MM.1S (cell line): ENCODE results near the gene CNOT2.

Experiments used
- DNase-seq: peaks from one replicate; pipeline ENCODE4 v3.0.0-alpha.2; 2015
- H2AFZ ChIP-seq: fragments of 300-600 bp; sonication (generic); 2 replicates; pipeline ENCODE4 v1.6.0; 2016; ENCODE audit warnings: antibody characterized with exemption, low read length
- H3F3A ChIP-seq: fragments of 300-600 bp; sonication (generic); 2 replicates; pipeline ENCODE4 v1.6.1; 2016; ENCODE audit warnings: mild to moderate bottlenecking, antibody characterized with exemption, low read length, moderate library complexity, mixed read lengths; ENCODE audit not compliant: insufficient read depth
- H3K27ac ChIP-seq: fragments of 300-600 bp; sonication (generic); 2 replicates; pipeline ENCODE4 v1.5.1; 2016; ENCODE audit warnings: mild to moderate bottlenecking, low read length
- H3K27me3 ChIP-seq: fragments of 300-600 bp; sonication (generic); replicated peaks from 2 replicates; pipeline ENCODE4 v1.6.0; 2016; ENCODE audit warnings: low read length; ENCODE audit not compliant: insufficient read depth
- H3K36me3 ChIP-seq: fragments of 300-600 bp; sonication (generic); replicated peaks from 2 replicates; pipeline ENCODE4 v1.6.1; 2016; ENCODE audit warnings: mild to moderate bottlenecking, low read length, mixed read lengths; ENCODE audit not compliant: insufficient read depth
- H3K4me1 ChIP-seq: fragments of 300-600 bp; sonication (generic); 2 replicates; pipeline ENCODE4 v1.6.1; 2016; ENCODE audit warnings: low read length, mixed read lengths
- H3K4me2 ChIP-seq: fragments of 300-600 bp; sonication (generic); 2 replicates; pipeline ENCODE4 v1.6.0; 2016; ENCODE audit warnings: low read depth, low read length
- H3K4me3 ChIP-seq: fragments of 300-600 bp; sonication (generic); 2 replicates; pipeline ENCODE4 v1.5.1; 2016; ENCODE audit warnings: low read length, mixed read lengths
- H3K79me2 ChIP-seq: fragments of 300-600 bp; sonication (generic); 2 replicates; pipeline ENCODE4 v1.6.1; 2016; ENCODE audit warnings: mixed run types, low read length, mixed read lengths
- H3K9ac ChIP-seq: fragments of 300-600 bp; sonication (generic); 2 replicates; pipeline ENCODE4 v1.6.1; 2016; ENCODE audit warnings: low read length, mixed read lengths
- H3K9me2 ChIP-seq: fragments of 300-600 bp; sonication (generic); replicated peaks from 2 replicates; pipeline ENCODE4 v1.6.1; 2016; ENCODE audit warnings: mild to moderate bottlenecking, low read length, mixed read lengths; ENCODE audit not compliant: insufficient read depth
- H3K9me3 ChIP-seq: fragments of 300-600 bp; sonication (generic); replicated peaks from 2 replicates; pipeline ENCODE4 v1.6.1; 2016; ENCODE audit warnings: mild to moderate bottlenecking, low read length, mixed read lengths; ENCODE audit not compliant: insufficient read depth
- H4K20me1 ChIP-seq: fragments of 300-600 bp; sonication (generic); 2 replicates; pipeline ENCODE4 v1.6.1; 2016; ENCODE audit warnings: mild to moderate bottlenecking, low read length, moderate library complexity, mixed read lengths; ENCODE audit not compliant: insufficient read depth
- CTCF ChIP-seq: fragments of 300-600 bp; sonication (generic); IDR thresholded peaks from 2 replicates; pipeline ENCODE4 v1.5.1; 2016; ENCODE audit warnings: antibody characterized with exemption, low read length, mixed read lengths
- EZH2 ChIP-seq: fragments of 300-600 bp; sonication (generic); optimal IDR thresholded peaks from 2 replicates; pipeline ENCODE3; 2017; ENCODE audit warnings: low read depth, mild to moderate bottlenecking, antibody characterized with exemption, low read length, mixed read lengths
- EZH2phosphoT487 ChIP-seq: fragments of 300-600 bp; sonication (generic); IDR thresholded peaks from 2 replicates; pipeline ENCODE4 v1.6.1; 2018; ENCODE audit warnings: antibody characterized with exemption, low read length

CNOT2 gene

GRCh38 chr12:70252832-70253231 lies 9.6 kb downstream of the CNOT2 start:
- no peaks in the 10 kb centered on the region for H3K27me3 ChIP-seq
- peaks cover 95% of the 10 kb centered on the region for H3K79me2 ChIP-seq
- no peak for TF ChIP-seq CTCF
- TF ChIP-seq EZH2phosphoT487 = no peak
- no peak for TF ChIP-seq EZH2
- H3K27ac ChIP-seq = no peak overlapping the region
- H3K4me3 ChIP-seq = no peak overlapping the region
- no peak overlapping the region for H3K4me2 ChIP-seq
- H3K9me3 ChIP-seq = no peaks in the 10 kb centered on the region
- H4K20me1 ChIP-seq = peaks cover 25% of the 10 kb centered on the region
- no peaks in the 10 kb centered on the region for H3K9me2 ChIP-seq
- no peaks in the 10 kb centered on the region for H3K4me1 ChIP-seq
- DNase-seq = no peak
- H3F3A ChIP-seq = no peaks in the 10 kb centered on the region
- no peak overlapping the region for H2AFZ ChIP-seq
- no peaks in the 10 kb centered on the region; the same call in 1 of the 2 replicates for H3K36me3 ChIP-seq
- no peak overlapping the region for H3K9ac ChIP-seq

GRCh38 chr12:70254225-70254624 lies 11.0 kb downstream of the CNOT2 start:
- no peak overlapping the region for H3K9ac ChIP-seq
- peaks cover 14% of the 10 kb centered on the region; the same call in 1 of the 2 replicates for H4K20me1 ChIP-seq
- H3K9me3 ChIP-seq = no peaks in the 10 kb centered on the region
- H3K4me3 ChIP-seq = no peak overlapping the region
- no peaks in the 10 kb centered on the region for H3F3A ChIP-seq
- no peaks in the 10 kb centered on the region for H3K27me3 ChIP-seq
- no peak for TF ChIP-seq EZH2phosphoT487
- no peak for TF ChIP-seq CTCF
- no peak for TF ChIP-seq EZH2
- H3K4me2 ChIP-seq = no peak overlapping the region
- H3K27ac ChIP-seq = no peak overlapping the region
- peaks cover 96% of the 10 kb centered on the region for H3K79me2 ChIP-seq
- H3K36me3 ChIP-seq = no peaks in the 10 kb centered on the region; the same call in 1 of the 2 replicates
- H2AFZ ChIP-seq = no peak overlapping the region
- no peak for DNase-seq
- H3K9me2 ChIP-seq = no peaks in the 10 kb centered on the region
- no peaks in the 10 kb centered on the region for H3K4me1 ChIP-seq

- no peak for TF ChIP-seq EZH2phosphoT487
- no peak for TF ChIP-seq CTCF
- no peak for TF ChIP-seq EZH2
- H3K27ac ChIP-seq = no peak overlapping the region
- H3K4me1 ChIP-seq = peaks cover 4% of the 10 kb centered on the region; the same call in 1 of the 2 replicates
- peaks cover 16% of the 10 kb centered on the region; the same call in 1 of the 2 replicates for H4K20me1 ChIP-seq
- H3F3A ChIP-seq = no peaks in the 10 kb centered on the region
- peaks cover 96% of the 10 kb centered on the region for H3K79me2 ChIP-seq
- H3K9me2 ChIP-seq = no peaks in the 10 kb centered on the region
- H3K9ac ChIP-seq = no peak overlapping the region
- no peak for DNase-seq
- no peak overlapping the region for H3K4me2 ChIP-seq
- H3K27me3 ChIP-seq = no peaks in the 10 kb centered on the region
- H3K36me3 ChIP-seq = no peaks in the 10 kb centered on the region
- no peak overlapping the region for H3K4me3 ChIP-seq
- no peak overlapping the region for H2AFZ ChIP-seq
- H3K9me3 ChIP-seq = no peaks in the 10 kb centered on the region
Measured at GRCh38 chr12:70254846-70255245, 11.6 kb downstream of the CNOT2 start.
